HEK293 (cell line): ENCODE measurements around the gene UGT1A1.

Experiments
- CTCF ChIA-PET: fragments of 350-600 bp; formaldehyde crosslinking; extraction: SDS; loops from one replicate; lab custom pipeline; 2021; ENCODE audit warnings: antibody characterized with exemption; lab: Yijun Ruan, JAX
- POLR2A ChIA-PET: fragments of 300-600 bp; formaldehyde crosslinking; extraction: SDS; loops from one replicate; lab custom pipeline; 2020; ENCODE audit warnings: antibody characterized with exemption, inconsistent platforms; lab: Yijun Ruan, JAX
- H3K27ac ChIP-seq: fragments of 200-500 bp; sonication (Bioruptor generic); 2 replicates; pipeline ENCODE4 v1.5.1; 2014; ENCODE audit warnings: low read depth, low read length, control low read depth, inconsistent platforms; ENCODE audit errors: extremely low read depth
- H3K36me3 ChIP-seq, 2 experiments: fragments of 200-500 bp in 1 of 2; sonication (Bioruptor generic) in 1 of 2; 1 replicate in 1 of 2; 2 replicates in 1 of 2; pipeline ENCODE4 v1.5.1; 2014 to 2017; ENCODE audit warnings: inconsistent platforms in 2 of 2, low read length in 2 of 2; ENCODE audit not compliant: control insufficient read depth in 2 of 2, insufficient read depth in 1 of 2
- H3K4me1 ChIP-seq: fragments of 200-500 bp; sonication (Bioruptor generic); 2 replicates; pipeline ENCODE4 v1.5.1; 2014; ENCODE audit warnings: mild to moderate bottlenecking, low read length, inconsistent platforms; ENCODE audit not compliant: control insufficient read depth, insufficient read depth
- H3K4me3 ChIP-seq: 2 replicates; pipeline ENCODE4 v1.5.1; 2011; ENCODE audit warnings: low read depth, mild to moderate bottlenecking, control low read depth, low read length, moderate library complexity
- H3K9me3 ChIP-seq: fragments of 200-500 bp; sonication (Bioruptor generic); 2 replicates; pipeline ENCODE4 v1.5.1; 2014; ENCODE audit warnings: low read depth, low read length, inconsistent platforms; ENCODE audit not compliant: control insufficient read depth, insufficient read depth
- KLF10 ChIP-seq: fragments of 450-650 bp; IDR thresholded peaks from 2 replicates; pipeline ENCODE4 v1.5.1; 2018; ENCODE audit warnings: missing biosample characterization, mild to moderate bottlenecking, missing genetic modification characterization
- KLF8 ChIP-seq: fragments of 450-650 bp; formaldehyde crosslinking; IDR thresholded peaks from 2 replicates; pipeline ENCODE4 v1.5.1; 2016; ENCODE audit warnings: missing biosample characterization, missing genetic modification characterization
- OSR2 ChIP-seq: fragments of 450-650 bp; formaldehyde crosslinking; IDR thresholded peaks from 2 replicates; pipeline ENCODE4 v1.5.1; 2016; ENCODE audit warnings: missing biosample characterization, missing genetic modification characterization
- TRIM28 ChIP-seq: IDR thresholded peaks from 2 replicates; pipeline ENCODE4 v1.6.1; 2011; ENCODE audit warnings: low read length, control low read depth, borderline replicate concordance
- YY1 ChIP-seq: fragments of 450-650 bp; formaldehyde crosslinking; IDR thresholded peaks from 2 replicates; pipeline ENCODE4 v1.5.1; 2018; ENCODE audit warnings: missing biosample characterization, missing genetic modification characterization
- ZBTB1 ChIP-seq: fragments of 450-650 bp; formaldehyde crosslinking; IDR thresholded peaks from 2 replicates; pipeline ENCODE4 v1.5.1; 2016; ENCODE audit warnings: missing biosample characterization, missing genetic modification characterization
- ZBTB21 ChIP-seq: fragments of 450-650 bp; formaldehyde crosslinking; IDR thresholded peaks from 2 replicates; pipeline ENCODE4 v1.5.1; 2017; ENCODE audit warnings: missing biosample characterization, missing genetic modification characterization
- ZNF112 ChIP-seq: fragments of 450-650 bp; formaldehyde crosslinking; IDR thresholded peaks from 2 replicates; pipeline ENCODE4 v1.5.0; 2017; ENCODE audit warnings: missing biosample characterization, missing genetic modification characterization
- ZNF184 ChIP-seq: fragments of 450-650 bp; IDR thresholded peaks from 2 replicates; pipeline ENCODE4 v1.5.1; 2018; ENCODE audit warnings: missing biosample characterization, mild to moderate bottlenecking, missing genetic modification characterization
- ZNF214 ChIP-seq: fragments of 450-650 bp; formaldehyde crosslinking; IDR thresholded peaks from 2 replicates; pipeline ENCODE4 v1.5.1; 2017; ENCODE audit warnings: missing biosample characterization, mild to moderate bottlenecking, missing genetic modification characterization, borderline replicate concordance
- ZNF23 ChIP-seq: fragments of 450-650 bp; formaldehyde crosslinking; IDR thresholded peaks from 2 replicates; pipeline ENCODE4 v1.5.1; 2016; ENCODE audit warnings: missing biosample characterization, missing genetic modification characterization, borderline replicate concordance
- ZNF239 ChIP-seq: fragments of 450-650 bp; formaldehyde crosslinking; IDR thresholded peaks from 2 replicates; pipeline ENCODE4 v1.5.1; 2016; ENCODE audit warnings: missing biosample characterization, missing genetic modification characterization
- ZNF416 ChIP-seq: fragments of 450-650 bp; formaldehyde crosslinking; IDR thresholded peaks from 2 replicates; pipeline ENCODE4 v1.5.1; 2016; ENCODE audit warnings: missing biosample characterization, missing genetic modification characterization
- ZNF521 ChIP-seq: fragments of 450-650 bp; formaldehyde crosslinking; IDR thresholded peaks from 2 replicates; pipeline ENCODE4 v1.5.1; 2017; ENCODE audit warnings: missing biosample characterization, mild to moderate bottlenecking, missing genetic modification characterization
- ZNF585B ChIP-seq: fragments of 450-650 bp; formaldehyde crosslinking; IDR thresholded peaks from 2 replicates; pipeline ENCODE4 v1.5.1; 2016; ENCODE audit warnings: missing biosample characterization, missing genetic modification characterization
- ZNF626 ChIP-seq: fragments of 450-650 bp; sonication (Bioruptor Pico); formaldehyde crosslinking; IDR thresholded peaks from 2 replicates; pipeline ENCODE4 v1.5.1; 2018; ENCODE audit warnings: missing biosample characterization, missing genetic modification characterization, inconsistent platforms
- ZNF654 ChIP-seq: fragments of 450-650 bp; formaldehyde crosslinking; IDR thresholded peaks from 2 replicates; pipeline ENCODE4 v1.5.1; 2016; ENCODE audit warnings: low read depth, missing biosample characterization, missing genetic modification characterization
- ZNF701 ChIP-seq: fragments of 450-650 bp; formaldehyde crosslinking; IDR thresholded peaks from 2 replicates; pipeline ENCODE4 v1.5.1; 2016; ENCODE audit warnings: missing biosample characterization, missing genetic modification characterization
- ZNF707 ChIP-seq: fragments of 450-650 bp; formaldehyde crosslinking; IDR thresholded peaks from 2 replicates; pipeline ENCODE4 v1.5.1; 2016; ENCODE audit warnings: missing biosample characterization, missing genetic modification characterization
- ZNF777 ChIP-seq: fragments of 450-650 bp; formaldehyde crosslinking; IDR thresholded peaks from 2 replicates; pipeline ENCODE4 v1.5.1; 2017; ENCODE audit warnings: missing biosample characterization, missing genetic modification characterization, borderline replicate concordance
- TF ChIP-seq, protein P1 (sequence below): fragments of 450-650 bp; formaldehyde crosslinking; IDR thresholded peaks from 2 replicates; pipeline ENCODE4 v1.5.1; 2016; ENCODE audit warnings: missing biosample characterization, missing genetic modification characterization, borderline replicate concordance
- TF ChIP-seq, protein P2 (sequence below): fragments of 450-650 bp; formaldehyde crosslinking; IDR thresholded peaks from 2 replicates; pipeline ENCODE4 v1.5.1; 2017; ENCODE audit warnings: missing biosample characterization, missing genetic modification characterization
- TF ChIP-seq, protein P3 (sequence below): fragments of 450-650 bp; formaldehyde crosslinking; IDR thresholded peaks from 2 replicates; pipeline ENCODE4 v1.5.1; 2016; ENCODE audit warnings: missing biosample characterization, missing genetic modification characterization, borderline replicate concordance
- TF ChIP-seq, protein P4 (sequence below): fragments of 450-650 bp; formaldehyde crosslinking; IDR thresholded peaks from 2 replicates; pipeline ENCODE4 v1.5.1; 2016; ENCODE audit warnings: missing biosample characterization, missing genetic modification characterization
- TF ChIP-seq, protein P5 (sequence below): fragments of 450-650 bp; formaldehyde crosslinking; IDR thresholded peaks from 2 replicates; pipeline ENCODE4 v1.5.1; 2016; ENCODE audit warnings: missing biosample characterization, missing genetic modification characterization
- TF ChIP-seq, protein P6 (sequence below): fragments of 450-650 bp; formaldehyde crosslinking; IDR thresholded peaks from 2 replicates; pipeline ENCODE4 v1.5.1; 2016; ENCODE audit warnings: missing biosample characterization, missing genetic modification characterization

UGT1A1 gene

DNA sequence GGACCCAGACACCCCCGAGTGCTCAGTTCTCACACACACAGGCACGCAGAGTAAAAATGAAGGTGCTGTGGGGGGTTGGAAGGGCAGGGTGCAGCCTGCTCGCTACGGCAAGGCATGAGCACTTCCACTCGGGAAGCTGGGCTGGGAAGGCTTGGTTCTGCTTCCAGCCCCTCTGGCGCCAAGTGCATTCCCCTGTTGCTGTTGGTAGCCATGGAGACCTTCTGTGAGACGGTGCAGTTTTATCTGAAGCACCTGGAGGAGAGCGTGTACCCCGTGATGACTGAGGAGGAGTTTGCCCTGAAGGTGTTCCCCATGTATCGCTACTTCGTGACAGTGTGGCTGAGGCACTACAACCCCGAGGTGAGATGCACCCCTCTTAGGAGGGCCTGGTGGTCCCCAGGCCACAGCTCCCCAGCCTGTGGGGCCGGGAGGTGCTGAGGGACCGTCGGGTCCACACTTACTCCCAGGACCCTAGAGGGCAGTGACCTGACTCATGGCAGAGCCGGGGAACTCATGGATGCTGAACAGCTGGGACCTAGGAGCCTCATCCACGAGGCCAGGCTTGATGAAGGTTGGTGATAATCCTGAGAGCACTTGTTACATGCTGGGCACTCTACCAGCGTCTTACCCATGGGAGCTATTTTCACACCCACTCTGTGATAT, 33.5 kb downstream of the UGT1A1 start (continued):
- TF ChIP-seq, protein P1, sequence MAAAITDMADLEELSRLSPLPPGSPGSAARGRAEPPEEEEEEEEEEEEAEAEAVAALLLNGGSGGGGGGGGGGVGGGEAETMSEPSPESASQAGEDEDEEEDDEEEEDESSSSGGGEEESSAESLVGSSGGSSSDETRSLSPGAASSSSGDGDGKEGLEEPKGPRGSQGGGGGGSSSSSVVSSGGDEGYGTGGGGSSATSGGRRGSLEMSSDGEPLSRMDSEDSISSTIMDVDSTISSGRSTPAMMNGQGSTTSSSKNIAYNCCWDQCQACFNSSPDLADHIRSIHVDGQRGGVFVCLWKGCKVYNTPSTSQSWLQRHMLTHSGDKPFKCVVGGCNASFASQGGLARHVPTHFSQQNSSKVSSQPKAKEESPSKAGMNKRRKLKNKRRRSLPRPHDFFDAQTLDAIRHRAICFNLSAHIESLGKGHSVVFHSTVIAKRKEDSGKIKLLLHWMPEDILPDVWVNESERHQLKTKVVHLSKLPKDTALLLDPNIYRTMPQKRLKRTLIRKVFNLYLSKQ (tag by site-specific recombination) = no peak
- TF ChIP-seq, protein P2, sequence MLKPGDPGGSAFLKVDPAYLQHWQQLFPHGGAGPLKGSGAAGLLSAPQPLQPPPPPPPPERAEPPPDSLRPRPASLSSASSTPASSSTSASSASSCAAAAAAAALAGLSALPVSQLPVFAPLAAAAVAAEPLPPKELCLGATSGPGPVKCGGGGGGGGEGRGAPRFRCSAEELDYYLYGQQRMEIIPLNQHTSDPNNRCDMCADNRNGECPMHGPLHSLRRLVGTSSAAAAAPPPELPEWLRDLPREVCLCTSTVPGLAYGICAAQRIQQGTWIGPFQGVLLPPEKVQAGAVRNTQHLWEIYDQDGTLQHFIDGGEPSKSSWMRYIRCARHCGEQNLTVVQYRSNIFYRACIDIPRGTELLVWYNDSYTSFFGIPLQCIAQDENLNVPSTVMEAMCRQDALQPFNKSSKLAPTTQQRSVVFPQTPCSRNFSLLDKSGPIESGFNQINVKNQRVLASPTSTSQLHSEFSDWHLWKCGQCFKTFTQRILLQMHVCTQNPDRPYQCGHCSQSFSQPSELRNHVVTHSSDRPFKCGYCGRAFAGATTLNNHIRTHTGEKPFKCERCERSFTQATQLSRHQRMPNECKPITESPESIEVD (tag by site-specific recombination) = no peak
- TF ChIP-seq ZNF112 (tag by site-specific recombination) = no peak
- no peak for TF ChIP-seq YY1 (tag by site-specific recombination)
- TF ChIP-seq ZNF707 (tag by site-specific recombination) = no peak
- TF ChIP-seq ZNF184 (tag by site-specific recombination) = no peak
- TF ChIP-seq ZNF521 = no peak
- TF ChIP-seq ZNF23 (tag by site-specific recombination) = no peak
- TF ChIP-seq TRIM28 = no peak
- TF ChIP-seq ZNF777 (tag by site-specific recombination) = no peak
- TF ChIP-seq ZNF701 (tag by site-specific recombination) = no peak

DNA sequence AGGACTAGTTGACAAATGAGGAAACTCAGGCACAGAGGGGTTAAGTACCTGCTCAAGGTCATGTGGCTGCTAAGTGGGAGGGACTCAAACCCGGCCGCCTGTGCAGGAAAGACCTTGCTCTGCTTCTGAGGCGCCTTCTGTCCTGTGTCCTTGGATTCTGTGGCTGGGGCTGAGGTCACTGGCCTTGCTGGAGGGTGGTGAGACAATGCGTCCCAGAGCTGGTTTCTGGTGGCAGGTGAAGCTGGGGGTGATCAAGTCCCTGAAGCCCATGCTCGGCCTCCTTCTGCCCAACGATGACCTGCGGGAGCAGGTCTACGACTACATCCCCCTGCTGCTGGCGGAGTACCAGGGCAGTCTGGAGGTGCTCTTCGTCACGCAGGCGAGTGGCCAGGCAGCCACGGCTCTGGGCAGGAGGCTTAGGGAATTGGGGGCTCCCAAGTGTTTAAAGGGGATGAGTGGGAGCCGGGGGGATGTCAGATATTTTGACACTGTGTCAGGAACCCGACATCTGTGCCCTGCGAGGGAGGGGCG, 34.1 kb downstream of the UGT1A1 start:
- Histone ChIP-seq H3K4me3 (no peak overlapping the region), H3K36me3 (no peaks in the 10 kb centered on the region), H3K27ac (no peak overlapping the region), H3K4me1 (no peaks in the 10 kb centered on the region), H3K9me3 (no peaks in the 10 kb centered on the region)
- POLR2A ChIA-PET = no interaction called here
- CTCF ChIA-PET = no interaction called here
- TF ChIP-seq OSR2 (tag by site-specific recombination) = no peak
- TF ChIP-seq ZNF585B = no peak
- TF ChIP-seq, protein P3, sequence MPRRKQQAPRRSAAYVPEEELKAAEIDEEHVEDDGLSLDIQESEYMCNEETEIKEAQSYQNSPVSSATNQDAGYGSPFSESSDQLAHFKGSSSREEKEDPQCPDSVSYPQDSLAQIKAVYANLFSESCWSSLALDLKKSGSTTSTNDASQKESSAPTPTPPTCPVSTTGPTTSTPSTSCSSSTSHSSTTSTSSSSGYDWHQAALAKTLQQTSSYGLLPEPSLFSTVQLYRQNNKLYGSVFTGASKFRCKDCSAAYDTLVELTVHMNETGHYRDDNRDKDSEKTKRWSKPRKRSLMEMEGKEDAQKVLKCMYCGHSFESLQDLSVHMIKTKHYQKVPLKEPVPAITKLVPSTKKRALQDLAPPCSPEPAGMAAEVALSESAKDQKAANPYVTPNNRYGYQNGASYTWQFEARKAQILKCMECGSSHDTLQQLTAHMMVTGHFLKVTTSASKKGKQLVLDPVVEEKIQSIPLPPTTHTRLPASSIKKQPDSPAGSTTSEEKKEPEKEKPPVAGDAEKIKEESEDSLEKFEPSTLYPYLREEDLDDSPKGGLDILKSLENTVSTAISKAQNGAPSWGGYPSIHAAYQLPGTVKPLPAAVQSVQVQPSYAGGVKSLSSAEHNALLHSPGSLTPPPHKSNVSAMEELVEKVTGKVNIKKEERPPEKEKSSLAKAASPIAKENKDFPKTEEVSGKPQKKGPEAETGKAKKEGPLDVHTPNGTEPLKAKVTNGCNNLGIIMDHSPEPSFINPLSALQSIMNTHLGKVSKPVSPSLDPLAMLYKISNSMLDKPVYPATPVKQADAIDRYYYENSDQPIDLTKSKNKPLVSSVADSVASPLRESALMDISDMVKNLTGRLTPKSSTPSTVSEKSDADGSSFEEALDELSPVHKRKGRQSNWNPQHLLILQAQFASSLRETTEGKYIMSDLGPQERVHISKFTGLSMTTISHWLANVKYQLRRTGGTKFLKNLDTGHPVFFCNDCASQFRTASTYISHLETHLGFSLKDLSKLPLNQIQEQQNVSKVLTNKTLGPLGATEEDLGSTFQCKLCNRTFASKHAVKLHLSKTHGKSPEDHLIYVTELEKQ (tag by site-specific recombination) = no peak
- no peak for TF ChIP-seq KLF10 (tag by site-specific recombination)
- TF ChIP-seq, protein P4, sequence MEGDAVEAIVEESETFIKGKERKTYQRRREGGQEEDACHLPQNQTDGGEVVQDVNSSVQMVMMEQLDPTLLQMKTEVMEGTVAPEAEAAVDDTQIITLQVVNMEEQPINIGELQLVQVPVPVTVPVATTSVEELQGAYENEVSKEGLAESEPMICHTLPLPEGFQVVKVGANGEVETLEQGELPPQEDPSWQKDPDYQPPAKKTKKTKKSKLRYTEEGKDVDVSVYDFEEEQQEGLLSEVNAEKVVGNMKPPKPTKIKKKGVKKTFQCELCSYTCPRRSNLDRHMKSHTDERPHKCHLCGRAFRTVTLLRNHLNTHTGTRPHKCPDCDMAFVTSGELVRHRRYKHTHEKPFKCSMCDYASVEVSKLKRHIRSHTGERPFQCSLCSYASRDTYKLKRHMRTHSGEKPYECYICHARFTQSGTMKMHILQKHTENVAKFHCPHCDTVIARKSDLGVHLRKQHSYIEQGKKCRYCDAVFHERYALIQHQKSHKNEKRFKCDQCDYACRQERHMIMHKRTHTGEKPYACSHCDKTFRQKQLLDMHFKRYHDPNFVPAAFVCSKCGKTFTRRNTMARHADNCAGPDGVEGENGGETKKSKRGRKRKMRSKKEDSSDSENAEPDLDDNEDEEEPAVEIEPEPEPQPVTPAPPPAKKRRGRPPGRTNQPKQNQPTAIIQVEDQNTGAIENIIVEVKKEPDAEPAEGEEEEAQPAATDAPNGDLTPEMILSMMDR = no peak
- TF ChIP-seq ZNF239 (tag by site-specific recombination) = no peak
- TF ChIP-seq ZBTB21 (tag by site-specific recombination) = no peak
- no peak for TF ChIP-seq ZBTB1 (tag by site-specific recombination)
- TF ChIP-seq, protein P5, sequence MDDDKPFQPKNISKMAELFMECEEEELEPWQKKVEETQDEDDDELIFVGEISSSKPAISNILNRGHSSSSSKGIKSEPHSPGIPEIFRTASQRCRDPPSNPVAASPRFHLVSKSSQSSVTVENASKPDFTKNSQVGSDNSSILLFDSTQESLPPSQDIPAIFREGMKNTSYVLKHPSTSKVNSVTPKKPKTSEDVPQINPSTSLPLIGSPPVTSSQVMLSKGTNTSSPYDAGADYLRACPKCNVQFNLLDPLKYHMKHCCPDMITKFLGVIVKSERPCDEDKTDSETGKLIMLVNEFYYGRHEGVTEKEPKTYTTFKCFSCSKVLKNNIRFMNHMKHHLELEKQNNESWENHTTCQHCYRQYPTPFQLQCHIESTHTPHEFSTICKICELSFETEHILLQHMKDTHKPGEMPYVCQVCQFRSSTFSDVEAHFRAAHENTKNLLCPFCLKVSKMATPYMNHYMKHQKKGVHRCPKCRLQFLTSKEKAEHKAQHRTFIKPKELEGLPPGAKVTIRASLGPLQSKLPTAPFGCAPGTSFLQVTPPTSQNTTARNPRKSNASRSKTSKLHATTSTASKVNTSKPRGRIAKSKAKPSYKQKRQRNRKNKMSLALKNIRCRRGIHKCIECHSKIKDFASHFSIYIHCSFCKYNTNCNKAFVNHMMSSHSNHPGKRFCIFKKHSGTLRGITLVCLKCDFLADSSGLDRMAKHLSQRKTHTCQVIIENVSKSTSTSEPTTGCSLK = no peak
- TF ChIP-seq ZNF654 (tag by site-specific recombination) = no peak
- TF ChIP-seq ZNF416 (tag by site-specific recombination) = no peak
- TF ChIP-seq, protein P6, sequence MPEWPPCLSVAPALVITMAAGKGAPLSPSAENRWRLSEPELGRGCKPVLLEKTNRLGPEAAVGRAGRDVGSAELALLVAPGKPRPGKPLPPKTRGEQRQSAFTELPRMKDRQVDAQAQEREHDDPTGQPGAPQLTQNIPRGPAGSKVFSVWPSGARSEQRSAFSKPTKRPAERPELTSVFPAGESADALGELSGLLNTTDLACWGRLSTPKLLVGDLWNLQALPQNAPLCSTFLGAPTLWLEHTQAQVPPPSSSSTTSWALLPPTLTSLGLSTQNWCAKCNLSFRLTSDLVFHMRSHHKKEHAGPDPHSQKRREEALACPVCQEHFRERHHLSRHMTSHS (tag by site-specific recombination) = no peak
- TF ChIP-seq ZNF626 = no peak
- TF ChIP-seq ZNF214 (tag by site-specific recombination) = no peak
- TF ChIP-seq KLF8 (tag by site-specific recombination) = no peak
